RPMI8226 (cell line): ENCODE results near the gene SERPINB12.
A peak's percentile ranks its signal among the peaks of the same experiment; 100 is the strongest.

Source experiments
- DNase-seq: peaks from one replicate; pipeline ENCODE4 v3.0.0-alpha.2; 2015

Gene SERPINB12

GRCh38 chr18:63551769-63552168 lies 9.6 kb downstream of the SERPINB12 start:
- DNase-seq: no peak

DNA sequence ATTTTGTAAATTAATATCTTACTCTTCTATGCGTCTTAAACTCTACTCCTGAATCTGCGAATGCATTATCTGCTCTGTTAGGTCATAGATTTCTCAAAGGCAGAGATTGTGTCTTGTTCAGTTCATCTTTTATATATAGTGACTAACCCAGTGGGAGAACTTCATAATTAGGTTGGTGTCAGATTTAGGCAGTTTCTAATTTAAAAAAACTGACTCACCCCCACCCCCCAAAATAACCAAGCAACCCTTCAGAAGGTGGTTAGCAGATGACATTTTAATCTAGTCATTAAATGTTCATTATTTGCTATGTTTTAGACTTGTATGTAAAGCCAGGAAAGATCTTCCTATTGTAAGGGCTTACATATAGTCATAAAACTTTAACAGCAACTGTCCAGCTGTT lies 10.4 kb downstream of the SERPINB12 start:
- no peak for DNase-seq

- peak; percentile 42 for DNase-seq
These were observed 10.9 kb downstream of the SERPINB12 start for GRCh38 chr18:63553081-63553480.

DNA sequence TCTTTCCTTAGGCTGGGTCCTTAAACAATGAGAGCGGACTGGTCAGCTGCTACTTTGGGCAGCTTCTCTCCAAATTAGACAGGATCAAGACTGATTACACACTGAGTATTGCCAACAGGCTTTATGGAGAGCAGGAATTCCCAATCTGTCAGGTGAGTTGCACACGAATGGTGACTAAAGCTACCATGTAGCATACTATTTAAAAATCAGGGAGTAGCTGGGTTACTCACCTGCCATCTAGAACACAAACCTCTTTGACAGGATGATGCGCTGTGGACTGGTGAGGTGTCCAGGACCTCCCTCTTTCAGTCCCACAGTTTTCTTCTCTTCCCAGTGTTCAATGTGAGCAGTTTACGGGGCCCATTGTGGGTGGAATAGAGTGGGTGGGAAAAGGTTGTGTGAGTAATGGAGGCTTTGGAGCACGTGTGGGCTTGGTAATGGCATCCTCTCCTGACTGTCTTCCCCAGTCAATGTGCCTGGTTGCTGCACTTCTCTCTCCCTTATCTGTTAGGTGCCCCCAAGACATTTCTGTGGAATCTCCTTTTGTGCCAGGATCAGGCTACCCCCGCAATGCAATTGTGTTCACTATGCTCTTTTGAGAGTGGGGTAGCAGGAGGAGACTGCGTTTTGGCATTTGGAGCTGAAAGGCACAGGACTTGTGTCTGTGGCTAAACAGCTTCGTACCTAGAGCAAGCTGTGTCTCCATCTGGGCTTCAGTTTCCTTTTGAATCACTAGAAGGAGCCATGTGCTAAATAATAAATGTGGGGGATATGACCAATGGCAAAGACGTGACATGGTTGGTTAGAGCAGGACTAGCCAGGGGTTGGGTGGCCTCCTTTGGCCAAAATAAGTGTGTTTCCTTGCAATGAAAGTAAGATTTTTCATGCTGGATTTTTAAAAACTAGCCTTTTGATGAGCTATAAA lies 17.7 kb downstream of the SERPINB12 start:
- DNase-seq: no peak

DNA sequence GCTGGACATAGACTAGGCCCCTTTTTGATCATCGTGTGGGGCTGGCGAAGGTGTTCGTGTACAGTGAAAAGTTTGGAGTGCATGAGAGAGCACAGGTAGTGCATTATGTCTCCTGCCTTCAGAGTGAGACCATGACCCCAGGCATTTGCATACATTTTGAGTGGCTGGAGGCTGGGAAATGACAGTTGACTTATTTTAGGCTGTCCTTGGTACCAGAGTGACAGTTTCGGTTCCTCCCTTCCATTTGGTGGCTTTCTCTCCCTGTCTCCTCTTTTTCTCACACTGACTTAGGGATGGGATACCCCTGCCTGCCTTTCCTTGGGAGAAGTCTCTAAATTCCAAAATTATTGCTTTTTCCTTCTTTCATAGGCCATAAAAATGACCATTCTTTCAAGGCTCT lies 20.1 kb downstream of the SERPINB12 start:
- DNase-seq: peak; percentile 73

DNA sequence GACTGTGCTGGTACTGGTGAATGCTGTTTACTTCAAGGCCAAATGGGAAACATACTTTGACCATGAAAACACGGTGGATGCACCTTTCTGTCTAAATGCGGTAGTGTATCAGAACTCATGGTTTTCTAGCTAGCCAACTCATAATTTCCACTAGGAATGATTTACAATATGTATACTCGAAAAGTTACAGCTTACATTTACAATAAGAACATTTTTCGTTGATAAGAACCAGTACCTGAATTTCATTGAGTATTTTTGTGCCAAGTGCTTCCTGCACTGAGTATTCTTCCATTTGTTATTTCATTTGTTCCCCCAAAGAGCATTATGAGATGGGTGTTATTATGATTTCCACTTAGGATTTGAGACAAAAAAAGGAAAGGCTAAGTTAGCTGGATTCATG lies 21.9 kb downstream of the SERPINB12 start:
- no peak for DNase-seq

DNA sequence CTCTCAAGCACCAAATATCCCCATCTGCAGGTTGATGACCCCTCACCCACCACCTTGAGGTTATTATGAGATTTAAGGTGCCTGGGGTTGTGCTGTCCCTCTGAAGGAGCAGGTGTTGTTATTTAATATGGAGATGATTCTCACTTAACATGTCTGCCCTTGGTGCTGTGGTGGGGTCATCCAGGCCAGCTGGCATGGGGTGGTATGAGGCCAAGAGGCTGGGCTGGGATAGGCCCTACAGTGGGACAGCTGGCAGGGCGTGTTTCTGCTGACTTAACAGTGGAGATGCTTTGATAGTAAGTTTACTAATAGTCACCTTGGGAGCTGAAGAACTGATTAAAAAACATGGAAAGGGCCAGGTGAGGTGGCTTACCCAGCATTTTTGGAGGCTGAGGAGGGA lies 22.4 kb downstream of the SERPINB12 start:
- DNase-seq: peak; percentile 55

DNA sequence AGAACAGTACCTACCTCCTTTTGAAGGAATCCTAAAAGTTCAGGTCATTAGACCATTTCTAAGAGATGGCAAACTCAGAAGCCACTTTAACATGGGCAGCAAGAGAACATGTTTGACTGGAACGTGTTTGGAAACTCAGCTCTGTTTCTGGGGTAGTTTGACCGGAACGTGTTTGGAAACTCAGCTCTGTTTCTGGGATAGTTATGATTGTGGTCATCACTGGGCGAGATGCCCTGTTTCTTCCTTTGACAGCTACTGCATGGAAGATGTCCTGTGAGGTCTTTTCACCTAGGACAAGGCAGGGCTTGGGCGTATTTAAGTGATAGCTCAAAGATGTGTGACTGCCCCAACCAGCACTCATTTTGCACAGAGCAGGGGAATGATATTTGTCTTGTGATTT lies 25.1 kb downstream of the SERPINB12 start:
- no peak for DNase-seq

DNA sequence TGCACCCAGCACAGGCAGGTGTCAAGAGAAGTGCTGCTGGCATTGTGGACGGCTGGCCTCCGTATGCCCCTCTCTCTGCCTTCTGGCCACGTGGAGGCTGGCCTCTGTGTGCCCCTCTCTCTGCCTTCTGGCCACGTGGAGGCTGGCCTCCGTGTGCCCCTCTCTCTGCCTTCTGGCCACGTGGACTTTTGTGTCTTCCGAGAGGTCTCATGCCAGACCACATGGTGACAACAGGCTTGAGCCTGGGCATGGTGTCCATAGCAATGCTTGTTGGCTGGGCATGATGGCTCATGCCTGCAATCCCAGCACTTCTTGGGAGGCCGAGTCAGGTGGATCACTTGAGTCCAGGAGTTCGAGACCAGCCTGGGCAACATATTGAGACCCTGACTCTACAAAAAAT lies 25.7 kb downstream of the SERPINB12 start:
- DNase-seq: no peak

- DNase-seq: no peak
These were observed 28.6 kb downstream of the SERPINB12 start for GRCh38 chr18:63570721-63571120.

GRCh38 chr18:63575681-63576080 lies 33.5 kb downstream of the SERPINB12 start:
- no peak for DNase-seq

- peak; percentile 50 for DNase-seq
These were observed 36.3 kb downstream of the SERPINB12 start for GRCh38 chr18:63578357-63578958.

DNA sequence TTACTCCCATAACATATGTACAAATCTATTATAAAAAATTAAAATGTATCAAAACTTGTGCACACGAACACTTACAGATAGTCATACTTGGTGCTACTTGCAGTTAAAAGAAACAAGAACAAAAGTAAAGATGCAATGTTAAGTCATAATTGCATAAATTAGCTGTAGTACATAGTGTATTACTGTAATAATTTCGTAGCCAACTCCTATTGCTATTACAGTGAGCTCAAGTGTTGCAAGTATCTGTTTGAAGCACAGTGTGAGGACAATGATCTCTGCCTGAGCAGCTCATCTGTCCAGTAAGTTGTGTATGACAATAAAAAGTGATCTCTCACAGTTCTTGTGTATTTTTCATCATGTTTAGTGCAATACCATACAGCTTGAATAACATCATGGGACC lies 37.4 kb downstream of the SERPINB12 start:
- no peak for DNase-seq

DNA sequence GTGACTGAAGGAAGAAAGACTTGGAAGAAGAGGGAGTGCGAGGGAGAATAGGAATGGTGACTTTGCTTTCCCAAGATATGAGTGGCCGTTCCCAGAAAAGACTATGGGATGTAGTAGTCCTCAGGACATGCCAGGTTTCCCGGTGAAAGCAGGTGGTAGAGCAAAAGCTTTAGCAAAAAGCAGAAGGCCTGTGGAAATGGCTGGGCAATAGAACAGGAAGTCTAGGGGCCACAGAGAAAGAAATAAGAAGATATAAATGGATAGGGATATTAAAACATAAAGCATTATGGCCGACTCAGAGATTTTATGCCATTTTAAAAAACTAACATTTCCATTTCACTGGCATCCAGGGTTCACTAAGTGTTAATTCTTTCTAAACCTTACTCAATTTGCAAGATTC lies 43.8 kb downstream of the SERPINB12 start:
- DNase-seq: no peak

DNA sequence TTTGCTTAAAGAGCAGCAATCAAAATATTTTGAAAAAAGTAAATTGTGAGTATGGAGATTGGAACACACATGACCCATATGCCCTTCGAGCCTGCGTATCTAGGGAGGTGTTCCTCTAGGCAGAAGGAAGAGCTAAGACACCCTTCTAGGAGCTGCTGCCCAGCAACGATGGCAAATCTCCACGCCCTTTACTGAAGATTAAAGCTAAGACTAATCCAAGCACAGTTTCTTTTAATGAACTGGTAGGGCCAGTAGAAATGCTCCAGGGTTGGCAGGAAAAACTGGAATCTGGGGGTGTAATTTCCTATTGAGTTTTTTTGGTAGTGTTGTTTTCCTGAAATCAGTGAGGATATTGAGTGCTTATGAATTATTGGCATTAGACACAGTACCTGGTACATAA lies 44.3 kb downstream of the SERPINB12 start:
- no peak for DNase-seq

- DNase-seq: no peak
These were observed 44.8 kb downstream of the SERPINB12 start, which contains the start of gene SERPINB13 for GRCh38 chr18:63586966-63587365. SERPINB13 (plus strand) TSS chr18:63587343; CDS start chr18:63588668, 1,325 bp downstream.

DNA sequence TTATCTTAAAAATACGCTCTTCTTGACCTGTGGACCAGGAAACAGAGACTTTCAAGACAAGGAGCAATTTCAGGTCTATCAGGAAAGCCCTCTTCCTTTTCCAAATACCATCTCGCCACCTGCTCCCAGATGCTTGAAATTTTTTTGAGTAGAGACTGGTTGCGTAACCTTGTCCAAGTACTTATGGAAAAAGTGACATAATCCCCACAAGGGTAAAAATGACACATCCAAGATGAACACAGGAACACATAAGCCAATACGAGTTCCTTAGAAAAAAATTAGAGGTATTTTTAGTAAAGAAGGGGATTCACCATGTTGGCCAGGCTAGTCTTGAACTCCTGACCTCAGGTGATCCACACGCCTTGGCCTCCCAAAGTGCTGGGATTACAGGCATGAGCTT lies 46.7 kb downstream of the SERPINB12 start:
- no peak for DNase-seq

- no peak for DNase-seq
These were observed 48.2 kb downstream of the SERPINB12 start for GRCh38 chr18:63590373-63590772.

GRCh38 chr18:63590966-63591695 lies 49.0 kb downstream of the SERPINB12 start:
- no peak for DNase-seq

- no peak for DNase-seq
These were observed 49.6 kb downstream of the SERPINB12 start for GRCh38 chr18:63591725-63592124.

- no peak for DNase-seq
These were observed 50.3 kb downstream of the SERPINB12 start for GRCh38 chr18:63592471-63592870.

GRCh38 chr18:63596964-63597363 lies 54.8 kb downstream of the SERPINB12 start:
- DNase-seq: no peak

DNA sequence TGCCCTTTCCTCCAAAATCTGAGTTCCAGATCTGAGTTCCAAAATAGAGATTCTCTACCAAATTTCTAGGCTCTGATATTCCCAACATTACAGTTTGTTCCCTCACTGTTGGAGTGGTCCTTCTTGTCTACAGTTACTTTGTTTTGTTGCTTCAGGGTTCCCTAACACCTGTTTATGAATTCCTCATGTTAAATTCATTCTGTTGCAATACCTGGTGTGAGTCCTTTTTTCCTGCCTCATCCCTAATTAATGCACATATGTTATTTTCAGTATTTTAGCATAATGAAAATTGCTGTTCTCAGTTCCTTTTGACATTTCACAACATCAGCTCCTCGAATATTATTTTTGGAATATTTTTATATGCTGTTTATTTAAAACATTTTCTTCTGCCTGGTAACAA lies 61.2 kb downstream of the SERPINB12 start:
- no peak for DNase-seq

- DNase-seq: no peak
These were observed 61.6 kb downstream of the SERPINB12 start for GRCh38 chr18:63603772-63604171.
